Kidney (tissue), 14 donors: ENCODE data around the gene RADIL. TPM values are rescaled to one million over a fixed set of nuclear protein-coding genes. Genes with fewer than 3 reads are reported as not detected.

Experiments
- DNase-seq, 5 donors: peaks; one replicate each; pipeline ENCODE4 v3.0.0-alpha.2; 2013 to 2020
- FAIRE-seq: peaks from 2 replicates; lab custom pipeline; 2012; peaks lifted over from hg19 to GRCh38; lab: Jason Lieb, UNC
- H3K27ac ChIP-seq, 2 donors: one replicate each; pipeline ENCODE4 v1.7.0; 2013; ENCODE audit warnings: low read depth in 2 of 2, low read length in 2 of 2, inconsistent platforms in 1 of 2
- H3K27me3 ChIP-seq: one replicate; pipeline ENCODE4 v1.7.1; 2013; ENCODE audit warnings: low read length, inconsistent platforms; ENCODE audit not compliant: control insufficient read depth, insufficient read depth
- H3K36me3 ChIP-seq, 3 donors: one replicate each; pipeline versions ENCODE4 v1.7.0 to v1.7.1; 2013; ENCODE audit warnings: low read length in 3 of 3, control low read depth in 1 of 3, inconsistent platforms in 1 of 3; ENCODE audit not compliant: insufficient read depth in 3 of 3, control insufficient read depth in 2 of 3
- H3K4me1 ChIP-seq, 3 donors: one replicate each; pipeline versions ENCODE4 v1.7.0 to v1.7.1; 2013; ENCODE audit warnings: low read length in 3 of 3, inconsistent platforms in 1 of 3, low read depth in 1 of 3; ENCODE audit not compliant: control insufficient read depth in 2 of 3, insufficient read depth in 2 of 3
- H3K4me3 ChIP-seq, 3 donors: one replicate each; pipeline versions ENCODE4 v1.7.0 to v1.8.1; 2013; ENCODE audit warnings: low read length in 3 of 3, control low read depth in 1 of 3, inconsistent platforms in 1 of 3
- H3K9ac ChIP-seq, 3 donors: one replicate each; pipeline versions ENCODE4 v1.7.0 to v1.7.1; 2013; ENCODE audit warnings: low read length in 3 of 3, control low read depth in 1 of 3, inconsistent platforms in 1 of 3
- H3K9me3 ChIP-seq, 3 donors: one replicate each; pipeline versions ENCODE4 v1.7.0 to v1.7.1; 2013; ENCODE audit warnings: low read length in 3 of 3, control low read depth in 1 of 3, inconsistent platforms in 1 of 3; ENCODE audit not compliant: control insufficient read depth in 2 of 3, insufficient read depth in 1 of 3
- CTCF ChIP-seq: IDR thresholded peaks from 3 replicates; pipeline ENCODE4 v1.5.1; 2012; ENCODE audit warnings: mild to moderate bottlenecking, moderate library complexity, borderline replicate concordance; ENCODE audit not compliant: insufficient read depth; ENCODE audit errors: extremely low read depth
- intact Hi-C: fragments of 100-400 bp; cut with DNase I; formaldehyde crosslinking; loops from one replicate; pipeline ENCODE4 v1.11.1; 2022
- polyA plus RNA-seq: library from polyadenylated mRNA; stranded (reverse); fragments of 350-450 nt; fragmentation: Illumina TruSeq; extraction: RNeasy Lipid Tissue Mini Kit (QIAGEN cat#74804); gene quantifications from one replicate; pipeline ENCODE4 v1.2.3, GENCODE V29; 2014; ENCODE audit warnings: low read depth, low replicate concordance; ENCODE audit not compliant: insufficient read depth
- total RNA-seq: library from RNA; stranded (reverse); fragmentation: NEBNext Ultra II Directional; extraction: Animal tissue kit (Norgen Biotek cat#: 25700); gene quantifications from one replicate; pipeline ENCODE4 v1.2.1, GENCODE V29; 2021
- donor health status: control.
- donor health status: control.
- donor health status: control.
- donor health status: control.
- donor health status: control.
- donor health status: DM: yes; HTN: yes; CAD: no.
- donor health status: Normal renal cell carcinoma (clear cell type).

Gene RADIL
- total and polyA plus RNA-seq, 2 donors from 2014 or later, result 1.0 to 1.7 TPM

- intact Hi-C loops, result no loop called here
- H3K4me3 ChIP-seq, result no peak overlapping the region
- no peaks in the 10 kb centered on the region for H3K36me3 ChIP-seq
- no peak overlapping the region for H3K27ac ChIP-seq
- no peak for FAIRE-seq
- no peak overlapping the region for H3K9ac ChIP-seq
- no peaks in the 10 kb centered on the region for H3K4me1 ChIP-seq
- TF ChIP-seq CTCF, result no peak
- no peaks in the 10 kb centered on the region for H3K9me3 ChIP-seq
- no peak for DNase-seq
- H3K27me3 ChIP-seq, result no peaks in the 10 kb centered on the region
These were observed 81.7 kb downstream of the RADIL start for GRCh38 chr7:4801839-4802231.

- FAIRE-seq, result no peak
- no peak overlapping the region for H3K27ac ChIP-seq
- intact Hi-C loops, result no loop called here
- no peak for TF ChIP-seq CTCF
- no peak overlapping the region for H3K4me3 ChIP-seq
- no peaks in the 10 kb centered on the region for H3K36me3 ChIP-seq
- DNase-seq, result no peak
- H3K9me3 ChIP-seq, result no peaks in the 10 kb centered on the region
- no peak overlapping the region for H3K9ac ChIP-seq
- no peaks in the 10 kb centered on the region for H3K4me1 ChIP-seq
- H3K27me3 ChIP-seq, result no peaks in the 10 kb centered on the region
These were observed 82.3 kb downstream of the RADIL start for GRCh38 chr7:4800926-4801838.

GRCh38 chr7:4800487-4800886 is 83.0 kb downstream of the RADIL start:
- no peaks in the 10 kb centered on the region for H3K27me3 ChIP-seq
- H3K4me3 ChIP-seq, result no peak overlapping the region
- FAIRE-seq, result no peak
- H3K9ac ChIP-seq, result no peak overlapping the region
- intact Hi-C loops, result no loop called here
- TF ChIP-seq CTCF, result no peak
- no peaks in the 10 kb centered on the region for H3K9me3 ChIP-seq
- H3K4me1 ChIP-seq, result no peaks in the 10 kb centered on the region
- H3K27ac ChIP-seq, result no peak overlapping the region
- DNase-seq, result no peak
- H3K36me3 ChIP-seq, result no peaks in the 10 kb centered on the region
